Measurements from ENCODE around the gene AURKAIP1.
"Not testable (repeated sequence)": the region's sequence is repeated elsewhere in the genome, so short reads cannot be mapped to it uniquely, and the experiment has no call there.

Gene AURKAIP1

GRCh38 chr1:1374929-1375662 lies at the start of gene AURKAIP1:
Gene AURKAIP1, minus strand, starts transcription at chr1:1375207. Its CDS starts 451 bp downstream, at chr1:1374756.
- peak; percentile 100 for DNase-seq (ENCODE audit: low read depth in 2 of 2)

- DNase-seq (ENCODE audit: low read depth in 2 of 2): no peak
These were observed 49.7 kb upstream of the AURKAIP1 start for GRCh38 chr1:1424707-1425106.

GRCh38 chr1:1423245-1423597 lies 48.2 kb upstream of the AURKAIP1 start:
- no peak for DNase-seq (ENCODE audit: low read depth in 2 of 2)

GRCh38 chr1:1422465-1423244 lies 47.6 kb upstream of the AURKAIP1 start:
- peak; percentile 27 to 33 for DNase-seq (ENCODE audit: low read depth in 2 of 2)

GRCh38 chr1:1421907-1422464 lies 47.0 kb upstream of the AURKAIP1 start:
- DNase-seq (ENCODE audit: low read depth in 2 of 2): no peak

GRCh38 chr1:1421147-1421906 lies 46.3 kb upstream of the AURKAIP1 start, which contains the start of gene ANKRD65:
Gene ANKRD65, minus strand, starts transcription at chr1:1421276. Its CDS starts 271 bp downstream, at chr1:1421005.
- no peak for DNase-seq (ENCODE audit: low read depth in 2 of 2)

GRCh38 chr1:1420654-1421141 lies 45.7 kb upstream of the AURKAIP1 start:
- no peak for DNase-seq (ENCODE audit: low read depth in 2 of 2)

GRCh38 chr1:1419813-1420653 lies 45.0 kb upstream of the AURKAIP1 start:
- DNase-seq (ENCODE audit: low read depth in 2 of 2): no peak

- DNase-seq (ENCODE audit: low read depth in 2 of 2): no peak
These were observed 44.4 kb upstream of the AURKAIP1 start for GRCh38 chr1:1419363-1419812.

- no peak for DNase-seq (ENCODE audit: low read depth in 2 of 2)
These were observed 43.7 kb upstream of the AURKAIP1 start for GRCh38 chr1:1418464-1419362.

GRCh38 chr1:1417825-1418463 lies 42.9 kb upstream of the AURKAIP1 start:
- not testable (repeated sequence) for DNase-seq (ENCODE audit: low read depth in 2 of 2)

GRCh38 chr1:1417396-1417795 lies 42.4 kb upstream of the AURKAIP1 start:
- not testable (repeated sequence) for DNase-seq (ENCODE audit: low read depth in 2 of 2)

- DNase-seq (ENCODE audit: low read depth in 2 of 2): no peak
These were observed 40.7 kb upstream of the AURKAIP1 start for GRCh38 chr1:1415751-1416150.

GRCh38 chr1:1412311-1412902 lies 37.4 kb upstream of the AURKAIP1 start:
- DNase-seq (ENCODE audit: low read depth in 2 of 2): not testable (repeated sequence)

GRCh38 chr1:1411626-1412025 lies 36.6 kb upstream of the AURKAIP1 start:
- no peak for DNase-seq (ENCODE audit: low read depth in 2 of 2)

GRCh38 chr1:1410238-1410637 lies 35.2 kb upstream of the AURKAIP1 start:
- DNase-seq (ENCODE audit: low read depth in 2 of 2): not testable (repeated sequence)

GRCh38 chr1:1407636-1408318 lies 32.8 kb upstream of the AURKAIP1 start:
- no peak for DNase-seq (ENCODE audit: low read depth in 2 of 2)

All from fibroblast of skin of left quadriceps (primary cell).